Ascending aorta (tissue), 2 donors: Measurements from ENCODE around the gene DNAJB9. TPM values are rescaled to one million over a fixed set of nuclear protein-coding genes. Genes with fewer than 3 reads are reported as not detected.

Experiments used
- DNase-seq, 2 donors: peaks; one replicate each; pipeline ENCODE4 v3.0.0-alpha.2; 2019; ENCODE audit warnings: low spot score in 2 of 2
- H3K27ac ChIP-seq, 2 donors: fragments of 200-600 bp; sonication (generic); one replicate each; pipeline ENCODE4 v1.5.1; 2016 to 2017; ENCODE audit warnings: mild to moderate bottlenecking in 1 of 2
- H3K27me3 ChIP-seq: fragments of 200-600 bp; sonication (generic); one replicate; pipeline ENCODE4 v1.5.1; 2017
- H3K36me3 ChIP-seq, 2 donors: fragments of 200-600 bp; sonication (generic); one replicate each; pipeline ENCODE4 v1.5.1; 2016
- H3K4me1 ChIP-seq, 2 donors: fragments of 200-600 bp; sonication (generic); one replicate each; pipeline ENCODE4 v1.5.1; 2016 to 2017; ENCODE audit warnings: mild to moderate bottlenecking in 1 of 2
- H3K4me3 ChIP-seq, 2 donors: fragments of 200-600 bp; sonication (generic); one replicate each; pipeline ENCODE4 v1.5.1; 2016 to 2017; ENCODE audit warnings: mild to moderate bottlenecking in 1 of 2
- H3K9me3 ChIP-seq, 2 donors: fragments of 200-600 bp; sonication (generic); one replicate each; pipeline ENCODE4 v1.5.1; 2016
- intact Hi-C: fragments of 100-400 bp; cut with DNase I; formaldehyde crosslinking; loops from one replicate; pipeline ENCODE4 v1.15.1; 2023
- total RNA-seq: library from RNA; depleted of rRNA; stranded (reverse); fragments of >200 nt; gene quantifications from one replicate; pipeline ENCODE4 v1.1.0, GENCODE V29; 2016
- TF ChIP-seq, protein P1 (sequence below), 3 experiments: fragments of 200-600 bp in 2 of 3; fragments of 450-650 bp in 1 of 3; sonication (generic) in 2 of 3; IDR thresholded peaks; one replicate each; pipeline ENCODE4 v1.5.1; 2016 to 2019; ENCODE audit warnings: antibody characterized with exemption in 3 of 3, mild to moderate bottlenecking in 1 of 3, moderate library complexity in 1 of 3

DNAJB9 gene
- 7.5 TPM for total RNA-seq

DNA sequence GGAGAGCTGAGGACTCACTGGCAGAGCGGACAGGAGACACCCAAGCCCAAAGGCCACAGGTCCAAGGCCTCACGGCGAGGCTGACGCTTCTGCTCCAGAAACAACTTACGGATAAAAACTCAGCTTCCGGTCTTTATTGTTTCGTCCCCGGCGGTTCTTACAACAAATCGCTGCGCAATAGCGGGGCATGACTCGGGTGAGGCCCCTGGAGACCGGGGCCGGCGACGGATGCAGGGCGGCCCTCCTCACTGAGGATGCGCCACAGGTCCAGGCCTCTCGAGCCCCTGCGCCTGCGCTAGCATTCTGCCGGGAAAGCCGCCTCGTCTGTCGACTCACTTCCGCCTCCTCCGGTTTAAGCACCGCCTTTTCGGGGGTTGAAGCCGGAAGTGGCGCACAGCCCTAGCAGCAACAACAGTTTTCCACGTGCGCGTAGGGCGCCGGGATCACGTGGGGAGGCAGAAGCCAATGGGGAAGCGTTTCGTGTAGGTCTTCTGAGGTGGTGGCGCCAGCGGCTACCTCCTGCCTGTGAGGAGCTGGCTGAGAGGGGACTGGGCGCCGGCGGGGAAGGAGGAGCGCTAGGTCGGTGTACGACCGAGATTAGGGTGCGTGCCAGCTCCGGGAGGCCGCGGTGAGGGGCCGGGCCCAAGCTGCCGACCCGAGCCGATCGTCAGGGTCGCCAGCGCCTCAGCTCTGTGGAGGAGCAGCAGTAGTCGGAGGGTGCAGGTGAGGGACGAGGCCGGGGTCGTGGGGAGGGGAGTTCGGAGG is at the start of gene DNAJB9, which contains the start of gene THAP5:
DNAJB9 (plus strand) TSS at position 494 of the 765 bp plus-strand sequence. CDS start 1,853 bp downstream, outside the sequence.
THAP5 (minus strand) TSS at position 326 of the 765 bp plus-strand sequence; CDS start at position 189, 137 bp downstream.
- H3K27me3 ChIP-seq = no peaks in the 10 kb centered on the region
- H3K36me3 ChIP-seq = peaks cover 5 to 32% of the 10 kb centered on the region in 2 donors
- H3K27ac ChIP-seq = peak within 1 kb of the TSS; percentile 98
- TF ChIP-seq, protein P1, sequence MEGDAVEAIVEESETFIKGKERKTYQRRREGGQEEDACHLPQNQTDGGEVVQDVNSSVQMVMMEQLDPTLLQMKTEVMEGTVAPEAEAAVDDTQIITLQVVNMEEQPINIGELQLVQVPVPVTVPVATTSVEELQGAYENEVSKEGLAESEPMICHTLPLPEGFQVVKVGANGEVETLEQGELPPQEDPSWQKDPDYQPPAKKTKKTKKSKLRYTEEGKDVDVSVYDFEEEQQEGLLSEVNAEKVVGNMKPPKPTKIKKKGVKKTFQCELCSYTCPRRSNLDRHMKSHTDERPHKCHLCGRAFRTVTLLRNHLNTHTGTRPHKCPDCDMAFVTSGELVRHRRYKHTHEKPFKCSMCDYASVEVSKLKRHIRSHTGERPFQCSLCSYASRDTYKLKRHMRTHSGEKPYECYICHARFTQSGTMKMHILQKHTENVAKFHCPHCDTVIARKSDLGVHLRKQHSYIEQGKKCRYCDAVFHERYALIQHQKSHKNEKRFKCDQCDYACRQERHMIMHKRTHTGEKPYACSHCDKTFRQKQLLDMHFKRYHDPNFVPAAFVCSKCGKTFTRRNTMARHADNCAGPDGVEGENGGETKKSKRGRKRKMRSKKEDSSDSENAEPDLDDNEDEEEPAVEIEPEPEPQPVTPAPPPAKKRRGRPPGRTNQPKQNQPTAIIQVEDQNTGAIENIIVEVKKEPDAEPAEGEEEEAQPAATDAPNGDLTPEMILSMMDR (IDR thresholded peaks at IDR 0.05) = no peak
- peak within 1 kb of the TSS; percentile 77 to 87 for H3K4me3 ChIP-seq
- DNase-seq = peak; percentile 99 to 100
- H3K4me1 ChIP-seq = peaks cover 4 to 11% of the 10 kb centered on the region in 2 donors
- intact Hi-C loops = loop anchor here (1.0 to 5.0 kb wide), 2 partner anchors 43 to 972 kb away; partner anchors contain the start of gene PNPLA8
- H3K9me3 ChIP-seq = peaks cover 0 to 7% of the 10 kb centered on the region in 2 donors

DNA sequence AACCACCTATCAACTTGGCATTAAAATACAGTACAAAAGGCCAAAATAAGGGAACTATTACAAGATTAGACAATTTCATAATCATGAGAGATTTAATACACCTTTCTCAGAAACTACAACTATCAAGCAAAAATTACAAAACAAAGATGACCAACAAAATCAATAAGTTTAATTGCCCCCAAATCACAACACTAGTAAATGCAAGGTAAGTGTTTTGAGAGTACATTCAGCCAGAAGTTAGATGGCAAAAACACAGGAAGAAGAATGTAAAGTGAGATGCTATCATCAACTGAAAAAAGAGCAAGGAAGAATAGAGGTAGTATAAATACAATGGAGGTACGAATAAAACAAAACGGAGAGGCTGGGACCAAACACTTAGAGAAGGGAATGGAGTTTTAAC is 46.9 kb upstream of the DNAJB9 start:
- no peak overlapping the region for H3K27ac ChIP-seq
- peaks cover 0 to 19% of the 10 kb centered on the region in 2 donors for H3K4me1 ChIP-seq
- no peaks in the 10 kb centered on the region for H3K9me3 ChIP-seq
- peaks cover 7 to 10% of the 10 kb centered on the region in 2 donors for H3K36me3 ChIP-seq
- no peaks in the 10 kb centered on the region for H3K27me3 ChIP-seq
- DNase-seq = no peak
- TF ChIP-seq, protein P1 (IDR thresholded peaks at IDR 0.05) = no peak
- intact Hi-C loops = no loop called here
- H3K4me3 ChIP-seq = no peak overlapping the region

DNA sequence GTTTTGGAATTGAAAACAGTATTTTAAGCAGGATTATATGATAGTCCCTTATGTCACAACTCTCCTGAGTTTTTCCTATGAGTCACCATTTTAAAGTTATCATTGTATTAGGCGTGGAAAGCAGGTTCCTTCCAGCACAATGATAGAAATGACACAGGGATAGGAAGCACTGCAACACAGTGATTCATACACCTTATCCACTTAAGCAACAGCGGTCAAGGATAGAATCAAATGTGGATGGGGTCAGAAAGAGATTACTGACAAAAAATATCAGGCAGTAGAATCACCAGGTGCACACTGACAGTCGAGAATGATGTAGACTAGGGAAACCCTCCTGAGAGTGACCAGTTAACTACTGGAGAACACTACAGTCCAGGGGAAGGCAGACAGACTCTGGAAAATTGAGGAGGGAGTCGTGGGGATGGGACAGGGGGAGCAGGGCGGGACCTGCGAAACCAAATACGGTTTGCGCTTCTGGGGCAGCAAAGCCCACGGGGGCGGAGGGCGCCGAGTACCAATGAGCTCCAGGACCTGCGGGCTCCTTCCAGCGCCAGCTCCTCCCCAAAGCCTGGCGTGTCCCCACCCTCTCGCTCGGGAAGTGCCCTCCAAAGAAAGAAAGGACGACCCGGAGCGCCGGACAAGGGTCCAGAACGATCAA is 44.2 kb upstream of the DNAJB9 start:
- no peaks in the 10 kb centered on the region for H3K9me3 ChIP-seq
- intact Hi-C loops = loop anchor here (2.0 to 5.0 kb wide), 2 partner anchors 635 to 1138 kb away; partner anchors contain the start of gene DLD
- H3K27me3 ChIP-seq = no peaks in the 10 kb centered on the region
- peaks cover 0 to 19% of the 10 kb centered on the region in 2 donors for H3K4me1 ChIP-seq
- peak overlapping the region; percentile 68 to 88 for H3K4me3 ChIP-seq
- DNase-seq = no peak
- H3K27ac ChIP-seq = peak overlapping the region; percentile 98 to 99
- H3K36me3 ChIP-seq = no peaks in the 10 kb centered on the region
- TF ChIP-seq, protein P1 (IDR thresholded peaks at IDR 0.05) = no peak

DNA sequence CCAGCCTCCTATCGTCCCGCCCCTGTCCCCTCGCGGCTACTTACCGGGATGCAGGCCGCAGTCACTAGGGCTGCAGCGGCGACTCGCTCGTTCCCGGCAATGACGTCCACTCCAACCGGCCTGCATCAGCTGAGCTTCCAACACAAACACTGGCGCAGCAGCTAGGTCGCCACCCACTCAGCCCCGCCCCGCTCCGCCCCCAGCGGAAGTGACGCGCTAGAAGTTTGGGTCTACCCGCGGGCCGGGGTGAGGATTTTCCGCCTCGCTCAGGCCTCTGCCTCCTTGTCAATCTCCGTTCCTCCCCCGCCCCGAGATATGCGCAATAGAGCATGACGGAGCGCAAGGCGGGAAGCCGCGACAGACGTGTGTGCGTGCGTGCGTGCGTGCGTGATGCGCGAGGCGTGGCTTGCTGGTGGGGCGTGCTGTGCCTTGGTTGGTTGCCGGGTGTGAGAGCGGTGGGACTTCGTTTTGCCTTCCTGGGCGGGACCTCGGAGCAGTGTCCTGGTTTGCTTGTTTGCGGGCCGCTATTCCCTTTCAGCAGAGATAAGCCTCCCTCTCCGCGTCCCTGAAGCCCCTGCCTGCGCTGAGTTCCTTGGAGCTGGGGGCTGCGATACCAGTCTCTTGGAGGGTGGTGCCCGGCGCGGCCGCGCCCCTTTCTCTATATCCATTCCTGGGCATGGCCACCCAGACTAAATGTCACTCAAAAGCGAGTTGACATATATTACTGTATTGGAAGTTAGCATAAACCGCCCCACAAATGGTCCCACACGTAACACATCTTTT is 43.5 kb upstream of the DNAJB9 start, which contains the start of gene PNPLA8:
PNPLA8 (minus strand) TSS at position 151 of the 783 bp plus-strand sequence. CDS start 10,644 bp downstream, outside the sequence.
- DNase-seq = peak; percentile 99 to 100
- Histone ChIP-seq H3K4me3 (peak within 1 kb of the TSS; percentile 68 to 88), H3K4me1 (peaks cover 0 to 15% of the 10 kb centered on the region in 2 donors), H3K27ac (peak within 1 kb of the TSS; percentile 98 to 99), H3K9me3 (no peaks in the 10 kb centered on the region), H3K36me3 (no peaks in the 10 kb centered on the region), H3K27me3 (no peaks in the 10 kb centered on the region)
- TF ChIP-seq, protein P1 (IDR thresholded peaks at IDR 0.05) = peak in 1 of 3 experiments; percentile 11
- intact Hi-C loops = loop anchor here (1.0 to 5.0 kb wide), 4 partner anchors 43 to 1357 kb away; partner anchors contain the start of genes DLD, DNAJB9, HBP1 and THAP5

DNA sequence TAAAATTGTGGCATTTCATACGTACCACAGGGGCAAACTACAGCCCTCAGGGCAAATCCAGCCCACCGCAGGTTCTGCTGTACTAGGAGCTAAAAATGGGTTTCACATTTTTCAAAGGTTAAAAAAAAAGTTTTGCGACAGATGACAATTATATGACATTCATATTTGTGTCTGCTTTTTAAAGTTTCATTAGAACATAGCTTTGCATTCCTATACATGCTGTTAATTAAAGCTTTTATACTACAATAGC is 43.0 kb upstream of the DNAJB9 start:
- H3K9me3 ChIP-seq = no peaks in the 10 kb centered on the region
- H3K27ac ChIP-seq = peak overlapping the region; percentile 98 to 99
- TF ChIP-seq, protein P1 (IDR thresholded peaks at IDR 0.05) = no peak
- peaks cover 0 to 15% of the 10 kb centered on the region in 2 donors for H3K4me1 ChIP-seq
- no peaks in the 10 kb centered on the region for H3K36me3 ChIP-seq
- H3K4me3 ChIP-seq = peak overlapping the region; percentile 68 to 88
- no peak for DNase-seq
- intact Hi-C loops = loop anchor here (1.0 to 5.0 kb wide), 3 partner anchors 43 to 1358 kb away; partner anchors contain the start of genes DNAJB9, HBP1 and THAP5
- H3K27me3 ChIP-seq = no peaks in the 10 kb centered on the region
